Ascending aorta (tissue), 2 donors: ENCODE results near the gene CTH. TPM values are rescaled to one million over a fixed set of nuclear protein-coding genes. Genes with fewer than 3 reads are reported as not detected.

Experiments used
- DNase-seq, 2 donors: peaks; one replicate each; pipeline ENCODE4 v3.0.0-alpha.2; 2019; ENCODE audit warnings: low spot score in 2 of 2
- H3K27ac ChIP-seq, 2 donors: fragments of 200-600 bp; sonication (generic); one replicate each; pipeline ENCODE4 v1.5.1; 2016 to 2017; ENCODE audit warnings: mild to moderate bottlenecking in 1 of 2
- H3K27me3 ChIP-seq: fragments of 200-600 bp; sonication (generic); one replicate; pipeline ENCODE4 v1.5.1; 2017
- H3K36me3 ChIP-seq, 2 donors: fragments of 200-600 bp; sonication (generic); one replicate each; pipeline ENCODE4 v1.5.1; 2016
- H3K4me1 ChIP-seq, 2 donors: fragments of 200-600 bp; sonication (generic); one replicate each; pipeline ENCODE4 v1.5.1; 2016 to 2017; ENCODE audit warnings: mild to moderate bottlenecking in 1 of 2
- H3K4me3 ChIP-seq, 2 donors: fragments of 200-600 bp; sonication (generic); one replicate each; pipeline ENCODE4 v1.5.1; 2016 to 2017; ENCODE audit warnings: mild to moderate bottlenecking in 1 of 2
- H3K9me3 ChIP-seq, 2 donors: fragments of 200-600 bp; sonication (generic); one replicate each; pipeline ENCODE4 v1.5.1; 2016
- intact Hi-C: fragments of 100-400 bp; cut with DNase I; formaldehyde crosslinking; loops from one replicate; pipeline ENCODE4 v1.15.1; 2023
- total RNA-seq: library from RNA; depleted of rRNA; stranded (reverse); fragments of >200 nt; gene quantifications from one replicate; pipeline ENCODE4 v1.1.0, GENCODE V29; 2016
- TF ChIP-seq, protein P1 (sequence below), 3 experiments: fragments of 200-600 bp in 2 of 3; fragments of 450-650 bp in 1 of 3; sonication (generic) in 2 of 3; IDR thresholded peaks; one replicate each; pipeline ENCODE4 v1.5.1; 2016 to 2019; ENCODE audit warnings: antibody characterized with exemption in 3 of 3, mild to moderate bottlenecking in 1 of 3, moderate library complexity in 1 of 3

The CTH gene
- total RNA-seq, 1 donor from 2014 or later, result 4.3 TPM

DNA sequence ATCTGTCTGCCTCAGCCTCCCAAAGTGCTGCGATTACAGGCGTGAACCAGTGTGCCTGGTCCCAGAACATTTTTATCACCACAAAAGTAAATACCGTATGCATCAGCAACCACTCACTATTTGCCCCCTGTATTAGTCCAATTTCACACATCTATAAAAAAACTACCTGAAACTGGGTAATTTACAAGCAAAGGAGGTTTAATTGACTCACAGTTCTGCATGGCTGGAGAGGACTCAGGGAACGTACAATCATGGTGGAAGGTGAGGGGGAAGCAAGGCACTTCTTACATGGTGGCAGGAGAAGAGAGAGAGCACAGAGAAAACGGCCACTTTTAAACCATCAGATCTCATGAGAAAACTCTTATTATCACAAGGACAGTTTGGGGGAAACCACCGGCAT lies 25.6 kb upstream of the CTH start:
- Histone ChIP-seq H3K9me3 (no peaks in the 10 kb centered on the region), H3K27me3 (no peaks in the 10 kb centered on the region), H3K36me3 (no peaks in the 10 kb centered on the region), H3K27ac (no peak overlapping the region), H3K4me1 (no peaks in the 10 kb centered on the region), H3K4me3 (no peak overlapping the region)
- DNase-seq, result no peak
- TF ChIP-seq, protein P1, sequence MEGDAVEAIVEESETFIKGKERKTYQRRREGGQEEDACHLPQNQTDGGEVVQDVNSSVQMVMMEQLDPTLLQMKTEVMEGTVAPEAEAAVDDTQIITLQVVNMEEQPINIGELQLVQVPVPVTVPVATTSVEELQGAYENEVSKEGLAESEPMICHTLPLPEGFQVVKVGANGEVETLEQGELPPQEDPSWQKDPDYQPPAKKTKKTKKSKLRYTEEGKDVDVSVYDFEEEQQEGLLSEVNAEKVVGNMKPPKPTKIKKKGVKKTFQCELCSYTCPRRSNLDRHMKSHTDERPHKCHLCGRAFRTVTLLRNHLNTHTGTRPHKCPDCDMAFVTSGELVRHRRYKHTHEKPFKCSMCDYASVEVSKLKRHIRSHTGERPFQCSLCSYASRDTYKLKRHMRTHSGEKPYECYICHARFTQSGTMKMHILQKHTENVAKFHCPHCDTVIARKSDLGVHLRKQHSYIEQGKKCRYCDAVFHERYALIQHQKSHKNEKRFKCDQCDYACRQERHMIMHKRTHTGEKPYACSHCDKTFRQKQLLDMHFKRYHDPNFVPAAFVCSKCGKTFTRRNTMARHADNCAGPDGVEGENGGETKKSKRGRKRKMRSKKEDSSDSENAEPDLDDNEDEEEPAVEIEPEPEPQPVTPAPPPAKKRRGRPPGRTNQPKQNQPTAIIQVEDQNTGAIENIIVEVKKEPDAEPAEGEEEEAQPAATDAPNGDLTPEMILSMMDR (IDR thresholded peaks at IDR 0.05), result no peak
- intact Hi-C loops, result no loop called here

DNA sequence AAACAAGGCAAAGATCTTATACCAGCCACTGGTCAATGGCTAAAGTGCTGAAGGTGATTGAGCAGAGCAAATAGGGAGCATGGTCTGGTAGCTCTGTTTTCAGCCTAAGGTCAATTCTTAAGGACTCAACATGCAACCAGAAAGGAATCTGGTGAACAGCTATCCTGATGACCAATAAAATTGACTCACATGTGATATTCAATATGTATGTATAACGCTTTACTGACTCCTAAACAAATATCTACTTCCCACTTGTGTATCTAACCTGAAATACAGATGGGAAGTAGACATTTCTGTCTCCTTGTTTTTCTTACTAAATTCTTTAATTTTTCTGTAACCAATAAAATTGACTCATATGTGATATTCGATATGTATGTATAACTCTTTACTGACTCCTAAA lies 24.9 kb upstream of the CTH start:
- Histone ChIP-seq H3K36me3 (no peaks in the 10 kb centered on the region), H3K27ac (no peak overlapping the region), H3K27me3 (no peaks in the 10 kb centered on the region), H3K4me1 (no peaks in the 10 kb centered on the region), H3K9me3 (no peaks in the 10 kb centered on the region), H3K4me3 (no peak overlapping the region)
- intact Hi-C loops, result no loop called here
- TF ChIP-seq, protein P1 (IDR thresholded peaks at IDR 0.05), result no peak
- DNase-seq, result no peak

DNA sequence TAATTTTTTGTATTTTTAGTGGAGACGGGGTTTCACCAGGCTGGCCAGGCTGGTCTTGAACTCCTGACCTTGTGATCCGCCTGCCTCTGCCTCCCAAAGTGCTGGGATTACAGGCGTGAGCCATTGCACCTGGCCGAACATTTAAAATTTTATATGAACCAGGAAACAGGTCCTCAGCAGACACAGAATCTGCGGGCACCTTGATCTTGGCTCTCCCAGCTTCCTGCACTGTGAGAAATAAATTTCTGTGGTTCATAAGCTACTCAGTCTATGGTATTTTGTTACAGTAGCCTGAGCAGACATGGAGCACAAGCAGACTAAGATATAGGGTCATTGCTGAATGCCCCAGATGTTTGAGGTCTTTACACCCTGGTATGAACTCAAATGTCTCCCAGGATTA lies 23.6 kb upstream of the CTH start:
- TF ChIP-seq, protein P1 (IDR thresholded peaks at IDR 0.05), result no peak
- DNase-seq, result no peak
- no peaks in the 10 kb centered on the region for H3K9me3 ChIP-seq

DNA sequence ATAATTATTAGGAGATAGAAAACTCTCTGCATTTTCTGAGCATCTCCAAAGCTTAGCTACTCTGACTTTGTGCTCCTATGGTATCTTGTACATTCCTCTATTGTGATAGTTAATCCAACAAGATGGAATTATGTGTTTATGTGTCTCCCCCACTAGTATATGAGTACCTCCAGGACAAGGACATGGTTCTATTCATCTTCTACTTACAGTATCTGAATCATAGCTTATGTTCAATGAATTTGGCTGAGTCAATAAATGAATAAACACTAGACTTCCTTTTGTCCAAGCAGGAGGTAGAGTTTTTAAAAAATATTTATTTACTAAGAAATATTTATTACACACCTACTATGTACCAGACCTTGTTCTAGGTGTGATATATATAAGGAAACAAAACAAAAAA lies 18.4 kb upstream of the CTH start:
- TF ChIP-seq, protein P1 (IDR thresholded peaks at IDR 0.05), result no peak
- DNase-seq, result no peak
- intact Hi-C loops, result no loop called here
- H3K4me1 ChIP-seq, result no peaks in the 10 kb centered on the region
- no peak overlapping the region for H3K4me3 ChIP-seq
- H3K36me3 ChIP-seq, result no peaks in the 10 kb centered on the region
- no peak overlapping the region for H3K27ac ChIP-seq
- H3K27me3 ChIP-seq, result no peaks in the 10 kb centered on the region
- H3K9me3 ChIP-seq, result no peaks in the 10 kb centered on the region

More for the DNA sequence above, 23.6 kb upstream of the CTH start:
- Histone ChIP-seq H3K36me3 (no peaks in the 10 kb centered on the region), H3K27ac (no peak overlapping the region), H3K27me3 (no peaks in the 10 kb centered on the region), H3K4me3 (no peak overlapping the region), H3K4me1 (no peaks in the 10 kb centered on the region)
- intact Hi-C loops, result no loop called here

DNA sequence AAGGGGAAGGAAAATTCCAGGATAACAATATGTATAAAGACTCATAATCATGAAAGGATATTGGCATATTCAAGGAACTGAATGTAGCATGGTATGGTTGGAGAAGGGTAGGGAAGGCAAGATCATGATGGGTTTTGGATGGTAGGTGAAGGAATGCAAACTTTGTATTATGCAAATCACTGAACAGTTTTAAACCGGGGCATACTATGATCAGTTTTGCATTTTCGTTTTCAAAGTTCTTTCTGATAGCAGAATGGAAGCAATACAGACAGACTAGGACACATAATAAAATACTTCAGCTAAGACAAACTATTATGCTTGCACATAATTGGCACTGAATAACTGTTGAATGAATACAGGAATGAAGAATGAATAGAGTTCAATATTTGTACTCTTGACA lies 14.5 kb upstream of the CTH start:
- H3K27ac ChIP-seq, result no peak overlapping the region
- H3K36me3 ChIP-seq, result no peaks in the 10 kb centered on the region
- no peak overlapping the region for H3K4me3 ChIP-seq
- intact Hi-C loops, result no loop called here
- TF ChIP-seq, protein P1 (IDR thresholded peaks at IDR 0.05), result no peak
- no peaks in the 10 kb centered on the region for H3K4me1 ChIP-seq
- H3K9me3 ChIP-seq, result no peaks in the 10 kb centered on the region
- no peaks in the 10 kb centered on the region for H3K27me3 ChIP-seq
- no peak for DNase-seq

DNA sequence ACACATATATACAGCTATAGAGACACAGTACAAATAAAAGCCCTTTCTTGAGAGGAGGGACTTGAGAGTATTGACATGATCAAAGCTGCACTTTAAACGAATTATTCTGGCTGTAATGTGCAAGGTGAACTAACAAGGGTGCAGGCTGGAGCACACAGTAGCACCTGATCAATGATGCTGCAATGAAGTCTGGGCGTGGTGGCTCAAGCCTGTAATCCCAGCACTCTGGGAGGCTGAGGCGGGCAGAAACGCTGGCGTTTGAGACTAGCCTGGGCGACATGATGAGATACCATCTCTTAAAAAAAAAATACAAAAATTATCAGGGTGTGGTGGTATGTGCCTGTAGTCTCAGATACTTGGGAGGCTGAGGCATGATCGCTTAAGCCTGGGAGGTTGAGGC lies 14.1 kb upstream of the CTH start:
- no peak for DNase-seq
- TF ChIP-seq, protein P1 (IDR thresholded peaks at IDR 0.05), result no peak
- intact Hi-C loops, result no loop called here
- no peak overlapping the region for H3K4me3 ChIP-seq
- no peak overlapping the region for H3K27ac ChIP-seq
- H3K36me3 ChIP-seq, result no peaks in the 10 kb centered on the region
- no peaks in the 10 kb centered on the region for H3K27me3 ChIP-seq
- no peaks in the 10 kb centered on the region for H3K4me1 ChIP-seq
- no peaks in the 10 kb centered on the region for H3K9me3 ChIP-seq
